Smooth muscle cell of the brain vasculature (primary cell): ENCODE measurements around the gene BNIP5.
"Not testable (repeated sequence)": the region's sequence is repeated elsewhere in the genome, so short reads cannot be mapped to it uniquely, and the experiment has no call there.

ENCODE experiments used
- DNase-seq: peaks from one replicate; pipeline ENCODE4 v3.0.0-alpha.2; 2012; ENCODE audit warnings: low read depth, low spot score

BNIP5 gene

DNA sequence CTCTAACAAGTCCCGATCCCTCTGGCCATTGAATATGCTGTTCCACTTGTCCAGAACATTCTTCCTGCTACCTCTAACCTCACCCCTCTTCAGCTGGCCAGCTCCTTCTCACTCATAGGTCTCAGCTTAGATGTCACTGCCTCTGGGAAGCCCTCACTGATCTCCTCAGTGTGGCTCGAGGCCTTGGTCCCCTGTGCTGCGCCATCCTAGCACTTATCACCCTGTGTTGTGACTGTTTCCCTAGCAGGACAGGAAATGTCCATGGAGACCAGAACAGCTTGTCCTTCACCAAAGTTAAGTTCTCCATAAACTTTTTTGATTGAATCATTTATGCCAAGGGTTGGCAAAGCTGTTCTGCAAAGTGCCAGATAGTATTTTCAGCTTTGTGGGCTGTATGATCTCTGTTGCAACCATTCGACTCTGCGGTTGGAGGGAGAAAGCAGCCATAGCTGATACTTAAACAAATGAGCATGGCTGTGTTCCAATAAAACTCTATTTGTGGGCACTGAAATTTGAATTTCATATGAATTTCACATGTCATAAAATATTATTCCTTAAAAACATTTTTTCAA is 6.5 kb upstream of the BNIP5 start:
- DNase-seq = no peak

DNA sequence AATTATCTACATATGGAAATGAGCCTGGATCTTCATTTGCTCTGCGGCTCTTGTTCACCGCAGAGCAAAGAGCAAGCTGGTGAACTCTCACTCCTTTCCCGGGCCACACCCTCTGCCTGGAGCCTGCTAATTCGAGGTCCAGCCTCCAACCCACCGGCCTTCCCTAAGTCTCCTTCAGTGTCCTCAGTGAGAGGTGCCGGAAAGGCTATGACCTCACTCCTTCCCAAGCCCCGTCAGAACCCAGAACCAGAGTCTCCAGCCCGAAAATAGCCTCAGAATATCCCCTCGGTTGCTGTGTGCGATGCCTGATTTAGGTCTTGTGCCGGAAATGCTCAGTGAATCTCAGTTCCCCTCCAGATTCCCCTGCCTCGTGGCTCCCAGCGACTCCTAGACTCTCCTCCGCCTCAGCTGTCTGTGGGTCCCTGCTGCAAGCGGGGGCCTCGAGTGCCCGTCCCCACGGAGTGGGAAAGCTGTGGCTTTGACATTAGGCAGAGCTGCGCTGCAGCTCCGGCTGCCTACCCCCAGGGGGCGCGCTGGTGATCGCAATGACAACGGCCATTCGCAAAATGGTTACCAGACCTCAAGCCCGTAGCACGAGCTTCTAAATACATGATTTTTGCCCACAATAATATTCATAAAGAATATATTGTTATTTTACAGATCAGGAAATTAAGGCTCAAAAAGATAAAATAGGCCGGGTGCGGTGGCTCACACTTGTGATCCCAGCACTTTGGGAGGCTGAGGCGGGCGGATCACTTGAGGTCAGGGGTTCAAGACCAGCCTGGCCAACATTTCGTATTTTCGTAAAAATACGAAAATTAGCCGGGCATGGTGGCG is 4.1 kb upstream of the BNIP5 start:
- DNase-seq = peak; percentile 39

DNA sequence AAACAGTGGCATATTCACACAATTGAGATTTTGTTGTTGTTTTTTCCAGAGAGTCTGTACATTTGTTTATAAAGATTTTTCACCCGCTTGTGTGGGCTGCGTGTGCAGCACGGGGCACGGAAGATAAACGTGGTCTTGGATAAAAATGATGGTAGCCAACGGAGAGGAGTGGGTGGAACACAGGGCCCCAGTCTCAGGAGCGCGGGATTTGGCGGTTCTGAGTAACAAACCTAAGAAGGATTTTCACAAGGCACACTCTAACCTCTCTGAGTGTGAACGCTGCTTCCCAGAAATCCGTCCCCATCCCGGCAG is 3.6 kb upstream of the BNIP5 start:
- DNase-seq = no peak

DNA sequence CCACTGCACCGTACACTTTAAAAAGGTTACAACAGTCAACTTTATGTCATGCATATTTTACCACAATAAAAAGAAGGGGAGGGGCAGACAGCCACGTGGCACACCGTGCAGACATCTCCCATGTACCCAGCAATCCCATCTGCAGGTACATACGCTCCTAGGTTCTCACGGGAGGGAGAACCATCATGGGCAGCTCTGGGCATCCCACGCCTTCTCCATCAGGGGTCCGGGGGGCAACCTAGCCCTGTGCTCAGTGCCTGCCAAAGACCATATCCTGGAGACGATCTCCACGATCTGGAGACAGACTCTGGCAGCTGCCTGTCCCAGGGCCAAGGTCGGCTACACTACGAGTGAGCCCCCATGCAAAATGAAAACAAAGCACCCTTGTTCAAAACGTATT is 2.5 kb upstream of the BNIP5 start:
- DNase-seq = no peak

DNA sequence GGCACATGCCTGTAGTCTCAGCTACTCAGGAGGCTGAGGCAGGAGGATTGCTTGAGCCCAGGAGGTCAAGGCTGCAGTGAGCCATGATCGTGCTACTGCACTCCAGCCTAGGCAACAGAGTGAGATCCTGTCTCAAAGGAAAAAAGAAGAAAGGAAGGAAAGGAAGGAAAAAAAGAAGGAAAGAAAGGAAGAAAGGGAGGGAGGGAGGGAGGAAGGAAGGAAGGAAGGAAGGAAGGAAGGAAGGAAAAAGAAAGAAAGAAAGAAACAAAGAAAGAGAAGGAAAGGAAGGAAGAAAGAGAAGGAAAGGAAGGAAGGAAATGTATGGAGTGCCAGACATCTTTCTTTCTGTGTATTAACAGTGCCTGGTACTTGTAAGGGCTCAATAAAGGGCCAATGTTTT is 1.5 kb upstream of the BNIP5 start:
- DNase-seq = not testable (repeated sequence)

DNA sequence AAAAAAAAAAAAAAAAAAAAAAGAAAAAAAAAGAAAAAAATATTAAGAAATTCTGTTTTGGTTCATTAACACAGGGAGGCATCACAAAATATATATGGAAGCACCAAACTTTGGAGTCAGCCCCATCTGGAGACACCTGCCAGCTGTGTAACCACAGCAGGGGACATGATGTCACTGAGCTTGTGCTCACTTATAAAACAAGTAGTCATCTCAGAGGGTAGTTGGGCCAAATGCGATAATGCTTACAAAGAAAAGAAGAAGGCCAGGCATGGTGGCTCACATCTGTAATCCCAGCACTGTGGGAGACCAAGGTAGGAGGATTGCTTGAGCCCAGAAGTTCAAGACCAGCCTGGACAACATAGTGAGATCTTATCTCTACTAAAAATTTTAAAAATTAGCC is 1.1 kb upstream of the BNIP5 start:
- no peak for DNase-seq

DNA sequence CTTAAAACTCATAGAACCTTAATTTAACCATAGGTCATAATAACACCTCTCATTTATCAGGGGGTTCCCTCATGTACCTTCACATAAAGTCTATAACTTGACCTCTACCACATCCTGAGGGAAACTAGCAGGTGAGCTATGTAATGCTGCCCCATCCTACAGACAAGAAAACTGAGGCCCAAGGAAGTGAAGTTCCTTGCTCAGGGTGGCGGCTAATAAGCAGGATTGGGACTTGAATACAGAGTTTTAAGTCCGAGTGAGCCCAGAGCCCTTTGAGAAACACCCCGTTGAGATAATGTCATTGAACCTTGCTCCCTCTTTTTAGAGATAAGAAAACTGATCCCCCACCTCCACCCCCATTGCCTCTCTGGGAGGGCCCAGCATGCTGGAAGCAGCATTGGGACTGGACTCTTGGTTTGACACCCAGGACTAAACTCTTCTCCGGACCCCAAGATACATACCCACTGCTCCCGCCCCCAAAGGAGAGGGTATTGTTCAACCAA is 429 bp downstream of the BNIP5 start:
- DNase-seq = no peak

DNA sequence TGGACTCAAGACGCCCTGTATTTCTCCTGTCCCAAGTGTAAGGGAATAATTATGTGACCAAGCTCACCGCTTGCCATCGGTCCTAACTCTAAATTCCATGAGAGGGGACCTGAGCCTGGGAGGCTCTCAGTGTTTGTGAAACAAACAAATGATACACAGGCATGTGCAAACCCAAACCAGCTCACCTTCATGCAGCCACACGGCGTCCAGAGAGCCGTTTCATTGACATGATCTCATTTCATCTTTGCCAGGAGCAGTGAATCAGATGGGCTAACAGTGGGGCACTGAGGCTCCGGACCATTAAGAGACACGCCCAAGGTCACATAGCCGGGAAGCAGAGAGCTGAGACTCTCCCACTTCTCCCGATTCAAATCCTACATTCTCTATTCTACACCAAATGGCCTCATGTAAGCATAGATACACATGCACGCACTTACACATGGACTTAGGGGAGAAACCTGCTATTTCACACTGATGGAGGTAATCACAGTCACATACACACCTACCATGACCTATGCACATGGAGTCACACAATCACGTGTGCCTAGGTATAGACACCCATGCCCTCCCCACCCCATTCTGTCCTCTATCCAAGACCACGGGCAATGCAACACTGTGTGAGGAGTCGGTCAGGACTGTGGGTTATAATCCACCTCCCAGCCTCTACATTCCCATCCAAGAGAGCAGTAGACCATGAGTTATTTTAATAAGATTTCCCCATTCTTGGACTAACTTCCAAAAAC is 1.1 kb downstream of the BNIP5 start:
- no peak for DNase-seq

DNA sequence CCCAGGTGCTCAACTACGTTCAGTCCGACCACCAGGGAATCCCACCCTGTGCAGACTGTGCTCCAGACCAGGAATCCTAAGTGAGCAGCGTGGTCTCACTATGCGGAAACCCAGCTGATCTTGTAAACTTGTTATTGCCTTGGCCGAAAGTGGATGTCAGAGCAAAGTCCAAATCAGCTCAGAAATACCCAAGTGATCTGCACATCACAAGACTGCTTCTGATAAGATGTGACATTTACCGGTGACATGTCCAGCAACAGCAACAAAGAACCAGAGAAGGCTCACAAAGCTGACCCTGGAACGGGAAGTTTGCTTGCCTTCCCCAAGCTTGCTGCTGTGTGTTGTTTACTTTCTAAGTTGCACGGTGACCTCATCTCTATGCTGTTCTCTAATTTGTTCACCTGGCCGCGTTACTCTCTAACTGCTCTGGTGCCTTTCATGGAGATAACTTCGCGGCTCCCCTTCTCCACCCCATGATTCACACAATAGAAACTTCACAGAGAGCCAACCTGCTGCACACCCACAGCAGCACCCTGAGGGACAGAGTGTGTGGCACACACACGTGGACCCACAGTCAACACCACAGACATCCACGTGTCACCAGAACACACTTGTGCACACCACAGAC is 1.7 kb downstream of the BNIP5 start:
- DNase-seq = no peak

DNA sequence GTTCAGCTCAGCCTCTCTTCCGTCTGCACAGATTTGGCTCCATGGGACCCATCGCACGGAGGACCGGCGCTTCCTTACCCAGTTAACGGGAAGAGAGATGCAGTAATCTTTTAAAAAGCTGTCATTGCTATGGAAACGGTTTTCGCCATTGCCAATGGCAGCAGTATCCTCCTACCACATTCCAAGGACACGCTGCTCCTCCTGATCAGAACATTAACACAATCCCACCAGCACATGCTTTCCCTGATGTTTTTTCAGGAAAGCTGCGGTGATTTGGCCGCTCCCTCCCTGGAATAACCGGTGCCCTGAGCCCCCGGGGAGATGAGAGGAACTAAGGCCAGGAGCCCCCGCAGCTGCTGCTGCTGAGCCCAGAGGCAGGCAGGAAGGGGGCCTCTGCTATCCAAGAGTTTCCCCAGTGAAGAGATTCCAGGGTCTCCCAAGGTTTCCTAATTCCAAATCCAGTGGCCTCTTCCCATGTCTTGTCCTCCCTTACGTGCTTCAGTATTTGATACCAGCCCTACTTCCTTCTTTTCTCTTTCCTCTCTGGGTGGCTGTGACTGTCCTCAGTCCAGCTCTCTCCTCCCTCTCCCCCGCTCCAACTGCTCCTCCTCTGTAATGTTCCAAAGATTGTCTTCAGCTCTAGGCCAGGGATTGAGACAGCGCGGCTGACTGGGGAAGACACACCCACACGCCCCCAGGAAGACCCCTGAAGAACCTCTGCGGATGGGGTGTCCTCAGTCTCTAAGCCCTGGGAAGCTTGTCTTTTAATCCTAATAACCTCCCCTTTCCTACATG is 2.6 kb downstream of the BNIP5 start:
- DNase-seq = no peak

DNA sequence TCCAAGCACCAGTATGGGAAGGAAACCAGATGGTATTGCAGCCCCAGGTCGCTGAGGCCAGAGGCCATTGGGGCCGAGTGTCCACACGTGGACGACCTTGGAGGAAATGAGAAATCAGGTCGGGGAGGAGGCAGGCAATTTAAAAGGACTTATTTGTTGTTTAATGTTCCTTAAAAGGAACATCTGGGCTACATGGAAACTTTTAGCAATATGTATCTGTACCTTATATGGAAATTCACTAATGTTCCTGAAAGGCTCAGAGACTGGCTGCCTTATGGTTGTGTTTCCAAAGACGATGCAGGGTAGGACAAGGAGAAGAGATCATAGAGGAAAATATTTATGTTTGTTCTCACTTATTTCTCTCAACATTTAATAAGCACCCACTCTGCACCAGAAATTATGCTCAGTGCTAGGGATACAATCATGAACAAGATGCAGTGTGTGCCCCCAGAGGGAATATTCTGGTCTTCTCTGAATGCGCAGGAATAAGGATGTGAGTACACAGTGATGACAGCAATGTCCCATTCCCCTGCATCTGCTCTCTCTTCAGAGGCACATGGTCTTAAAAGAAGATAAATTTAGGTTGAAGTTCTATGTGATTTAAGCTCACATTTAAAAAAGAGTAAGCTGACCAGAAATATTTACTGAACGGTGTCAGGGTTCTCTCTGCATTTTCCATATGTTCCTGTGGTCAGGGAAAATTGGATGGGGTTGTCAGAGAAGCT is 3.4 kb downstream of the BNIP5 start:
- DNase-seq = no peak

DNA sequence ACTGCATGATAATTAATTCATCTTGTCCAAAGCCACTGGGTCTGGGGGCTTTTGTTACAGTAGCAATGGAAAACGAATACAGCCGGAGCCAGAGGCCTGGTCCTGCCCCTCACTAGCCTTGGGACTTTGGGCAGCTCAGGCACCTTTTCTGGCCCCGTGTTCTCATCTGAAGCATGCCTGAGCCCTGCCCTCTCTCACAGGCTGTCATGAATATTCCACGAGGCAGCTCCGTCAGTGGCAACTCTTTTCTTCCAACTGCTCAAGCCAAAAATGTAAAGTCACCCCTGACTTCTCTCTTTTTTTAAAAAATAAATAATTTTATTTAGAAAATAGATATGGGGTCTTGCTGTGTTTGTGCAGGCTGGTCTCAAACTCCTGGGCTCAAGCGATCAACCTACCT is 5.3 kb downstream of the BNIP5 start:
- DNase-seq = no peak

DNA sequence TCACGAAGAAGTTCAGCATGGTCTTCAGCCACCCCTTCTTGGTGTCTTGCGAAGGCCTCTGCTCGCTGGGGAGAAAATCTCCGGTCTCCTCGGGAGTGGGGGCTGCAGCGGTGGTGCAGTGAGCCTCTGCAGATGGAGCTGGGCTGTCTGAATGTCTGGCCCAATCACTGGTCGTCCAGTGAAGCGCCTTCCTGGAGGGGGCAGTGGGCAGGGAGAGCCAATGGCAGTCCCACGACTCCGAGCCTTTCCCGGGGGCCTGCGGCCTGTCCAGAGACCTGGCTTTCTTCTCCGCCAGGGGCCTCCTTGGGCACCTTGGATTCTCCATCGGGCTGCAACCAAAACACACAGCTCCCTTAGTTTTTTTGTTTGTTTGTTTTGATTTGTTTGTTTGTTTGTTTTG is 6.3 kb downstream of the BNIP5 start:
- no peak for DNase-seq

DNA sequence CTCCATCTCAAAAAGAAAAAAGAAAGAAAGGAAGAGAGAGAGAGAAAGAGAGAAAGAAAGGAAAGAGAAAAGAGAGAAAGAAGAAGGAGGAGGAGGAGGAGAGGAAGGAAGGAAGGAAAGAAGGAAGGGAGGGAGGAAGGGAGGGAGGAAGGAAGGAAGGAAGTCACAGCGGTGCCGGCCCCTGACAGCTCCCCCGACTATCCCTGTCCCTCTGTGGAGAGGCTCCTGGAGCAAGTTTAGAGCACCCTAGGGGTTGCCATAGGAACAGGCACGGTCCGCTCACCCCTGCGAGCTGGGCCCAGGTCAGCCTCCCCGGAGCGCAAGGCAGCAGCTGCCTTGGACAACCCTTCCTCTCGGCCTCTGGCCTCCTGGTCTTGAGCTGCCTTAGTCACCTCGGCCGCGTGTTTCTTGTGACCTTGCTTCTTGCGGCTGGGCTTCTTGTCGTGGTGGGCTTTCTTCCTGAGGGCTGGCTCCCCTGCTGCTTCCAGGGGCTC is 6.8 kb downstream of the BNIP5 start:
- no peak for DNase-seq

DNA sequence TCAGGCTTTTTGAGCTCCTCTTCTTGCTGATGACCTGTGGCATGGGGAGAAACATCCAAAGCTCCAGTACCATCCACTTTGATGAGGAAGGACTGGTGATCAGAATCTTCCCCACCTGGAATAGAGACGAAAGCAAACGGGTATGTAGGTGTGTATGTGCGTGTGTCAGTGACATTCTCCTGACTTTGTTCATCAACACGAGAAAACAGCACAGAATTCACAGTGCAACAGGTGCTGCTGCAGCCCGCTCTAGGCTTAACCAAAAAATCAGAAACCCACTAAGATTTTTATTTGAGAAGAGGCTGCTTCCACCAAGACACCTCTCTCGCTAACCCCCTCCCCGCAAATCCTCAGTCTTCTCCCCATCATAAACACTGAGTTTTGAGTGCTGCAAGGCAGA is 8.1 kb downstream of the BNIP5 start:
- DNase-seq = no peak

DNA sequence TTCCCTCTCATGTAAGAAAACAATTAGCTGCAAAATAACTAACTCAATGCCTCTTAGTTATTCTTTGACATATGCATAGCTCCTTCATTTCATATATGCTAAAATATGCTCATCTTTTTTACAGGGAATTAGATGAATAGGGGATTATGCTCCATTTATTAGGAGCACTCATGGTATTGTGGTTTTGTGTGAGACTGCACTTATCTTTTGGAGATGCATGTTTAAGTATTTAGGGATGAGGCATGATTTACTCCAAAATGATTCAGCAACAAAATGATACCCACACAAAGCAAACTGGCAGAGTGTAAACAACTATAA is 8.8 kb downstream of the BNIP5 start:
- no peak for DNase-seq

DNA sequence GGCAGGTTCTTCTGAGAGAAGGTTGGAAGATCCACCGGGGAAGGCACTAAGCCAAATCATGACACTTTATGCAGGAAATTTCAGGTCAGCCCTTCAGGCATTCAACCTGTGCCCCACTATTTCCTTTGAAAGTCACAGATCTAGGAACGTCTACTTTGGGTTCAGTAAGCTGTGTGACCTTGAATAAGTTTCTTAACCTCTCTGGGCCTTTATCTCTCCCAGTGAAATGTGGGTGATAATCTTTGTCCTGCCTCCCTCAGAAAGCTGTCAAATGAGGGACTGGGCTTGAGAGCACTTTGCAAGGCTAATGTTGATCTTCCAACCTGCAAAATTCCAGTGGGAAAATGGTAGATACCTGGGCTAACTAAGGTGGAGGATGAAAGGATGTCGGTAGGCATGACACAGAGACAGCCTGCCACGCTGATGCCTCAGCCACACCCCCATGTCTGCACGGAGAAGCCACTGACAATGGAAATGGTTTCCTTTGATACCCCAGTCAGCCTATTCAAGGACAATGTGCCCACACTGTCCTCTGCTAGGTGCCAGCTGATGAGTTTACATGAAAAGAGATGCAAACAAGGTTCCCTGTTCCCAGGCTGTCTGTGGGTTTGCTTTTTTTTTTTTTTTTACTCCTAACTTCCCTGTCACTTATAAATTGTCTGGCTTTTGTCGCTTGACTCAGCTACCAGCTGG is 9.3 kb downstream of the BNIP5 start:
- DNase-seq = no peak

DNA sequence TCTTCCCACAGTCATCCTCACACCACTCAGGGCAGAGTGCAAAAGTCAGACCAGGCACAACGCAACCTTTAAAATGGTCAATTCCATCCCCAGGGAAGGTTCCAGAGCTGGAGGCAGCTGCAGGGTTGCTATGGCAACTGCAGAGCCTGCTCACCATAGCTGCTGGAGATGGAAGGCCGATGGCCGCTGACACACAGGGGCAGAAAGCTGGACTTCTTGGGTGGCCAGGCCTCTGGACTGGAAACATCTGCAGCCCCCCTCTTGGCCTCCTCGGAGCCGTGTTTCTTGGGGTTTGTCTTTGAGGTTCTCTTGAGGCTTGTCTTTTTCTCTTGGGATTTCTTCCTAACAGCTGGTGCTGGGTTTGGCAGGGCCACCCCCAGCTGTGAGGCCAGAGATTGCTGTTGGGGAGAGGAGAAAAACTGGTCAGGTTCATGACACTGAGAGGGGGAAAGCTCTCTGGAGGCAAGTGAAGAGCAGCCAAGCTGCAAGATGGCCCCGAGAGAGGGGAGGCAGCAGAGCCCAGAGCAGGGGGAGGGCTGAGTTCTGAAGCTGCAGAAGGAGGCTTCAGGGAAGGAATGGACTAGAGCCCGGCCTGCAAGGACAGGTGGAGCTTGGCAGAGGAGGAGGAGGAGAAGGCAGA is 10.2 kb downstream of the BNIP5 start:
- no peak for DNase-seq

DNA sequence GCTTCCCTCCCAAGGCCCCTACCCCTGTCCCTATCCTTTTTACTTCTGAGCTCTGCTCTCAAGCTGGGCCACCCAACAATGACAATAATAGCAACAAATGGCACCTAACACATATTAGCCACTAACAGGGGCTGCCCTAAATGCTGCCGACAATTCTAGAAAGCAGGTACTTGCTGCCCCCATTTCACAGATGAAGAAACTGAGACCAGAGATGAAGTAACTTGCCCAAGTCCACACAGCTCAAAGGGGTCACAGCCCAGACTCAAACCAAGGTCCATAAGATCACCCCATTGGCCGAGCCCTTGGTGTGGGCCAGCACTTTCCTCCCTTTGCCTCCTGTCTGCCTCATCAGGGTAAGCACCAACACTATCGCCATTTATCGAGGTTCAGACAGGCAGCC is 12.0 kb downstream of the BNIP5 start:
- DNase-seq = no peak

DNA sequence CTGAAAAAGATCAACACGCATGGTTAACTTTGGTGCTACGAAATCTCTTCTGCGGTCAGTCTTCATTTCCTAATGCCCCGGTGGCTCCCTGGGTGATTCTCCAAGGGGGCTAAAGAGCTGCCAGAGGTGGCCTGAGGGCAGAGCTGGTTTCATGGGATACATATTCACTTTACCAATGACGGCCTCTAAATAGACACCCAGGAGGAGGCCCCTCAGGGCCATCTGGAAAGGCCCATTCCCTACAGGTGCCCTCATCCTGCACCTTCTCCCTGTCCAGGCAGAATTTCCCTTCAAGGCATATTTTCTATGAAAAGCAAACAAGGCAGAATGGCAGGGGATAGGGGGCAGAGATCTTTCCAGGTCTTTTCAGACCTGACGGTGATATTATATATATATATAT is 12.5 kb downstream of the BNIP5 start:
- no peak for DNase-seq
